Measurements from ENCODE around the gene TRIM44.

Gene TRIM44

DNA sequence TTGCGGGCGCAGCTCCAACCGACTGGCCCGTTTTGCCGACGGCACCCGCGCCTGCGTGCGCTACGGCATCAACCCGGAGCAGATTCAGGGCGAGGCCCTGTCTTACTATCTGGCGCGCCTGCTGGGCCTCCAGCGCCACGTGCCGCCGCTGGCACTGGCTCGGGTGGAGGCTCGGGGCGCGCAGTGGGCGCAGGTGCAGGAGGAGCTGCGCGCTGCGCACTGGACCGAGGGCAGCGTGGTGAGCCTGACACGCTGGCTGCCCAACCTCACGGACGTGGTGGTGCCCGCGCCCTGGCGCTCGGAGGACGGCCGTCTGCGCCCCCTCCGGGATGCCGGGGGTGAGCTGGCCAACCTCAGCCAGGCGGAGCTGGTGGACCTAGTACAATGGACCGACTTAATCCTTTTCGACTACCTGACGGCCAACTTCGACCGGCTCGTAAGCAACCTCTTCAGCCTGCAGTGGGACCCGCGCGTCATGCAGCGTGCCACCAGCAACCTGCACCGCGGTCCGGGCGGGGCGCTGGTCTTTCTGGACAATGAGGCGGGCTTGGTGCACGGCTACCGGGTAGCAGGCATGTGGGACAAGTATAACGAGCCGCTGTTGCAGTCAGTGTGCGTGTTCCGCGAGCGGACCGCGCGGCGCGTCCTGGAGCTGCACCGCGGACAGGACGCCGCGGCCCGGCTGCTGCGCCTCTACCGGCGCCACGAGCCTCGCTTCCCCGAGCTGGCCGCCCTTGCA, 43.3 kb upstream of the TRIM44 start:
- TF ChIP-seq CTCF (IDR thresholded peaks at IDR 0.05) = no peak

DNA sequence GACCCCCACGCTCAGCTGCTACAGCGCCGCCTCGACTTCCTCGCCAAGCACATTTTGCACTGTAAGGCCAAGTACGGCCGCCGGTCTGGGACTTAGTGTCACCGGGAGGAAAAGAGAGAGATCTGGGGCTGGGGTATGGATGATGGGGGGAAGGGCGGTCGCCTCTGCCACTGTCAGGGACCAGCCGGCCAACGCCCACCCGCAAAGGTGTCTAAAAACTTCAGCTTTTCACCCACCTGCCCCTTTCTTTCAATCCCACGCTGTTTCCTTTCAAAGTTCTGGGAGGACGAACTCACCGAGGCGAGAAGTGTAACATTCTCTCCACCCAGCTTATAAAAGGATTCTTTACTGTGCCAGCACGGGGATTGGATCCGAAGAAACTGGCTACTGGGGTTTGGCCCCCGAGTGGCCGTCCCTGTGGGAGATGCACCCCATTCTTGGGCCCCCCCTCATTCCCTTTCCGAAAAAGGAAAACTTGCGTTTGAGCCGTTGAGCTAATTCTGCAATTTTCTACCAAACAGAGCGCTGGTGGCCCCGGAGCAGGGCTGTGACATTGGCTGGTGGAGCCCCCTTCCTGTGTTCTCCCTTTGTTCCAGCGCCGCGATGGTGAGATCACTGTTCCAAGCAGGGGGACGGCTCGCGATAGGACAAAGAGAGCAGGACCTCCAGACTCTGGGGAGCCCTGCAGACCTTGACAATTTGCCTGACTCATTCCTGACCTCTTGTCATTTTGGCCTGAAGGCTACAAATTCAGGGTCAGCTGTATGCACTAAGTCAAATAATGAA, 42.5 kb upstream of the TRIM44 start:
- TF ChIP-seq CTCF (IDR thresholded peaks at IDR 0.05) = no peak

DNA sequence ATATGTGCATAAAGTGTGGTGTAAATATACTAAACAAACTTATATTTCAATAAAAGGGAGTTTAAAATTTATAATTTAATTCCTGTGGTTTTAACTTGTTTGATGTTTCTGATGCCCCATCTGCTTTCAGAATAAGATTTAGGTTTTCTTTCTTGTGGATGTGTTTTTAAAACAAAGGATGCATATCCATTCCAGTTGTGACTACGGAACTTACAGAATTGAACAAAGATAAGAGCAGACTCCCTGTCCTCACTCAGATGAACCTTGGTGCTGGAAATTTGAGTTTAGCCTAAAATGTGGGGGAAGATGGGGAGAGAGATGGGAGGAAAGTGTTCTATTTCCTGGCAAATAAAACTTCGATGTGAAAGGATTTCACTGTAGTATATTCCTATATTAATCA, 41.8 kb upstream of the TRIM44 start:
- no peak for TF ChIP-seq CTCF (IDR thresholded peaks at IDR 0.05)

DNA sequence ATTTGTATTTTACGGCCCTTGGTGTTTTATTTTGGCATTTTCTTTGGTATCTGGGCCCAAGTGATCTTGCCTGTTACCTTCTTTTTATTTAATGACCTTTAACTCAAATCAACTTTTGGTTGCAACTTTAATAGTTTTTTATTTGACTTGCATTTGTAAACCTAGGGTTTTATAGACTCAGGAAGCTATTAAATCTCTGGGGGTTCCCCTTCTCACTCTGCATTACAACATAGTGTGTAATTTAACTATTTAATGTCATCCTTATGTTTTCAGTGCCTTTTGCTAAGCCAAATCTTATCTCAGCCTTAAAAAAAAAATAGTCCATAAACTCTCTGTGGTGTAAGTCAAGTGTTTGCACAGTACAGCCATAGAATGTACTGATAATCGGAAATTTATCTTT, 41.0 kb upstream of the TRIM44 start:
- no peak for TF ChIP-seq CTCF (IDR thresholded peaks at IDR 0.05)

DNA sequence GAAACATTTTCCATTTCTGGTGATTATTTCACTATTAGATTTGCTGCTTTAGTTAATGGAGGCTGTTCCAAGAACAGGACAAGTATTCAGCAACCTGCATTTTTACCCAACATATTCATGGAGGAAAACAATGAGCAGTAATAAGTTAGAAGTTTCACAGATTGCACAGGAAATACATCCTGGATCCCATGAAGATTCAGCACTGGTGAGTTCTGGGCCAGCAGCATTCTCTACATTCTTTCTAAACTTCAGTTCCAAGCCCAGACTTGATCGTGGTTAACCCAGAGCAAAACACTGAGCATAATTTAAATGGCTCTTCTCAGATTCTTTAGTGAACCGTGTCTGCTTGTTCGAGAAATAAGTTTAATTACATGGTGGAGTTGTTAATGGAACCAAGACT, 40.5 kb upstream of the TRIM44 start:
- no peak for TF ChIP-seq CTCF (IDR thresholded peaks at IDR 0.05)

- TF ChIP-seq CTCF (IDR thresholded peaks at IDR 0.05) = no peak
Measured at GRCh38 chr11:35623621-35624168, 38.9 kb upstream of the TRIM44 start.

DNA sequence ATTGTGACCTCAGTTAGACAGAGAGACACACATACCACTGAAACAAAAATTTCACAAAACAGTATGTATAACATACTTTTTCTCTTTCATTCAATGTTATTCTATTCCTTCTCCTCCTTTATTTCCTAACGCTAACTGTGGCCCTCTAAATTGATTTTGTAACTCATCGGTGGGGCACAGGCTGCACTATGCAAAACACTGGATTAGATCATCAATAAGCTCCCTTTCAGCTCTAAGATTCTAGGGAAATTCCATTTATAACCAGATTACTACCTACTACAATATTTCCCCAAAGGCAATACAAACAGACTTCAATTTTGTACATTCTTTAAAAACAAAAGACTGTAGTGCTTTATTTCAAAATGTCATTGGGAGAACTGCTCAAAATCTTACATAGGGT, 38.3 kb upstream of the TRIM44 start:
- TF ChIP-seq CTCF (IDR thresholded peaks at IDR 0.05) = no peak
